ENCODE results near the gene TRIM44.

DNA sequence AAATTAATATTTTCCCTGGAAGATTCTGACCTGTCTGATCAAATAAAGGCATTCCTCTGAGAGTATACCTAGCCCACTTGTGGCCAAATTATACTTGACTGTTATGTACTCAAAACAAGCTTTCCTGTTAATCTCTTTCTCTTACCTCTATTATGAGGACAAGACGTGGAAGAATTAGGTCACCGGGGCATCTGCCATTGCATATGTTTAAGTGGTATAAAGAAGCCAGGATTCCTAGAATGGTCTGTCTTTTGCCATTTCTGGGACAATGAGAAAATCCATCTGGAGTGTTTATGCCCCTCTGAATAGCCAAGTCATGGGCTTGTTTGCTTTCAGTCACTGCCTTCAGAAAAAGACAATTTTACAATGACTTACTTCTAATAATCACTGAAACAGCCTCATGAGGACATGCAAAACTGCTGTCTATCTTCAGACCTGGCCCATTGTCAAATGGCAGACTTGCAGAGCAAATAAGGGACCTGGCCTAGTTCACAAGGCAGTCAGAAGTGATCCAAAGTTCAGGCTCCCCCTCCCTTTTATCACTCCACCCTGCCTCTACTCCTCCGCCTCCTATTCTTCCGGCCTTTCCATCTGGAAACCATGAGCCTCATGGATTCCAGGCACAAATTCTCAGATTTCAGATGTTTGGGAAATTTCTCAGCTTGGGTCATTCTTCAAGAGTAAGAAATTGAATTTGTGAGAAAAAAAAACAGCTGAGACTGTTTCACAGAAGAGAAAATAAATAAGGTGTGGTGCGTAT lies 153.2 kb downstream of the TRIM44 start:
- TF ChIP-seq CTCF (IDR thresholded peaks at IDR 0.05) (no peak), POLR2A (IDR thresholded peaks at IDR 0.05) (no peak)
